Gastrocnemius medialis (tissue), 4 donors: Measurements from ENCODE around the gene ACVRL1.

Source experiments
- POLR2A ChIP-seq, 2 donors: fragments of 450-650 bp; IDR thresholded peaks; one replicate each; pipeline ENCODE4 v1.6.1; 2017; ENCODE audit warnings: antibody characterized with exemption in 2 of 2, mild to moderate bottlenecking in 2 of 2, moderate library complexity in 2 of 2
- TF ChIP-seq, protein P1 (sequence below), 5 experiments: fragments of 450-650 bp in 3 of 5; fragments of 200-600 bp in 2 of 5; sonication (generic) in 2 of 5; IDR thresholded peaks in 4 of 5; conservative IDR thresholded peaks in 1 of 5; 1 replicate in 4 of 5; 2 replicates in 1 of 5; pipeline ENCODE4 v1.5.1; 2016 to 2019; ENCODE audit warnings: antibody characterized with exemption in 5 of 5, mild to moderate bottlenecking in 3 of 5, moderate library complexity in 3 of 5

DNA sequence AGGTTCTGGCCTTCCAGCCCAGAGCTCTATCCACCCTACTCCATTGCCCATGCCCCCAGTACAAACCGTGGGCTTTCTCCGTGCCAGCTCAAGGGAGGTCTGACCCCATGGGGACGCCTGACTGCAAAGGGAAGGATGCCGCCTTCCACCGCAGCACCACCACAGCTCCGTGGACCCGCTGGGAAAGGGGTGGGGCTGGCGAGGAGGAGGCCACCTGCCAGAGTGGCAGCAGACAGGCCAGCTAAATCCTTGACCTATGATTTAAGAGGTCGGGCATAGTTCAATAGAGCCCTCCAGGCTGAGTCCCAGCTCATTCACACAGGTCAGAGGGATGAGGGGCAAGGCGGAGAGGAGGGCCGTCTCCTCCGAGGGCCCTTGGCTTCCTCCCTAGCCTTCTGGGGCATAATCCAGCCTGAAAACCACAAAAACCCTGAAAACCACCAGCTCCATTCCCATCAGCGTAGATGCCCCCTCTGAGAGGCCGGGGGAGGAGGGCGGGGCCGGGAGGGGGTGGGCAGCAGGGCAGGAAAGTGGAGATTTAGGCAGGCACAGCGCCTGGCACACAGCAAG lies 43.9 kb upstream of the ACVRL1 start:
- TF ChIP-seq, protein P1, sequence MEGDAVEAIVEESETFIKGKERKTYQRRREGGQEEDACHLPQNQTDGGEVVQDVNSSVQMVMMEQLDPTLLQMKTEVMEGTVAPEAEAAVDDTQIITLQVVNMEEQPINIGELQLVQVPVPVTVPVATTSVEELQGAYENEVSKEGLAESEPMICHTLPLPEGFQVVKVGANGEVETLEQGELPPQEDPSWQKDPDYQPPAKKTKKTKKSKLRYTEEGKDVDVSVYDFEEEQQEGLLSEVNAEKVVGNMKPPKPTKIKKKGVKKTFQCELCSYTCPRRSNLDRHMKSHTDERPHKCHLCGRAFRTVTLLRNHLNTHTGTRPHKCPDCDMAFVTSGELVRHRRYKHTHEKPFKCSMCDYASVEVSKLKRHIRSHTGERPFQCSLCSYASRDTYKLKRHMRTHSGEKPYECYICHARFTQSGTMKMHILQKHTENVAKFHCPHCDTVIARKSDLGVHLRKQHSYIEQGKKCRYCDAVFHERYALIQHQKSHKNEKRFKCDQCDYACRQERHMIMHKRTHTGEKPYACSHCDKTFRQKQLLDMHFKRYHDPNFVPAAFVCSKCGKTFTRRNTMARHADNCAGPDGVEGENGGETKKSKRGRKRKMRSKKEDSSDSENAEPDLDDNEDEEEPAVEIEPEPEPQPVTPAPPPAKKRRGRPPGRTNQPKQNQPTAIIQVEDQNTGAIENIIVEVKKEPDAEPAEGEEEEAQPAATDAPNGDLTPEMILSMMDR (IDR thresholded peaks at IDR 0.05 in 4 of 5, conservative IDR thresholded peaks at IDR 0.05 in 1 of 5): no peak
- TF ChIP-seq POLR2A (IDR thresholded peaks at IDR 0.05): no peak
